ENCODE data around the gene PTPRU. TPM values are rescaled to one million over a fixed set of nuclear protein-coding genes. Genes with fewer than 3 reads are reported as not detected.

The PTPRU gene
- total RNA-seq, 3 donors from 2014 or later, result 1.8 to 14.3 (median 2.2) TPM

DNA sequence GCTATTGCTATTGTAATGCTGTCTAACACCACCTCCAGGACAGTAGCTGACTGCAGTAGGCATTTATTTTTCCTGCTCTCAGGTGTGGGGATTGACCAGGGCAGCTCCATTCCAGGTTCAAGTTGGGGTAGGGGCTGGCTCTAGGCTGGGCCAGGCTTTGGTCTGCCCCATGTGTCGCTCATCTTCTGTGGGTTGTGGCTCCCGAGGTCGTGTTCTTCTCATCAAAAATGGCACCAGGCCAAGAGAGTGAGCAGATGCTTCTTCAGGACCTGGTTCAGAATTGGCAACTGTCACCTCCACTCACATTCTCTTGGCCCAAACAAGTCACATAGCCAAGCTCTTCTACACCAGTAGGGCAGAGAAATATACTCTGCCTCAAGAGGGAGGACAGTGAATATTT is 133.7 kb downstream of the PTPRU start:
- Histone ChIP-seq H3K4me3 (no peak overlapping the region), H3K36me3 (ENCODE audit: low read depth) (no peaks in the 10 kb centered on the region), H3K9me3 (no peaks in the 10 kb centered on the region), H3K4me1 (ENCODE audit: low read depth) (no peaks in the 10 kb centered on the region)
- no peak for ATAC-seq
- TF ChIP-seq, protein P1, sequence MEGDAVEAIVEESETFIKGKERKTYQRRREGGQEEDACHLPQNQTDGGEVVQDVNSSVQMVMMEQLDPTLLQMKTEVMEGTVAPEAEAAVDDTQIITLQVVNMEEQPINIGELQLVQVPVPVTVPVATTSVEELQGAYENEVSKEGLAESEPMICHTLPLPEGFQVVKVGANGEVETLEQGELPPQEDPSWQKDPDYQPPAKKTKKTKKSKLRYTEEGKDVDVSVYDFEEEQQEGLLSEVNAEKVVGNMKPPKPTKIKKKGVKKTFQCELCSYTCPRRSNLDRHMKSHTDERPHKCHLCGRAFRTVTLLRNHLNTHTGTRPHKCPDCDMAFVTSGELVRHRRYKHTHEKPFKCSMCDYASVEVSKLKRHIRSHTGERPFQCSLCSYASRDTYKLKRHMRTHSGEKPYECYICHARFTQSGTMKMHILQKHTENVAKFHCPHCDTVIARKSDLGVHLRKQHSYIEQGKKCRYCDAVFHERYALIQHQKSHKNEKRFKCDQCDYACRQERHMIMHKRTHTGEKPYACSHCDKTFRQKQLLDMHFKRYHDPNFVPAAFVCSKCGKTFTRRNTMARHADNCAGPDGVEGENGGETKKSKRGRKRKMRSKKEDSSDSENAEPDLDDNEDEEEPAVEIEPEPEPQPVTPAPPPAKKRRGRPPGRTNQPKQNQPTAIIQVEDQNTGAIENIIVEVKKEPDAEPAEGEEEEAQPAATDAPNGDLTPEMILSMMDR (IDR thresholded peaks at IDR 0.05), result no peak
- intact Hi-C loops (cut with DNase I, micrococcal nuclease), result no loop called here
- no peak for DNase-seq

DNA sequence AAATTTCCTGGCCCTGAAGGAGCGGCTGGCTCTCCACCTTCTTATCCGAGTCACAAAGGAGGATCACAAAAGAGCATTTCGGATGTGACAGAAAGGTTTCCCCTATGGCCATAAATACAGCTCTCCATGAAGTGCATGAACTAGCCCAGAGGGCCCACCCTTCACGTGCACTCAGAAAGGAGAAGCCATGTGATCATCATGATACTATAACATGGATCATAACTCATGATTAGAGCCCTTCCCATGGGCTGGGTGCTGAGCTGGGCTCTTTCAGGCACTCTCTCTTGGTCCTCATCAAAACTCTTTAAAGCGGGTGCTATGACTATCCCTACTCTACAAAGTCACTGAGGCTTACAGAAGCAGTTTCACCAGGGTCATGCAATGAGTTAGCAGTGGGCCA is 135.0 kb downstream of the PTPRU start:
- no peak for DNase-seq
- intact Hi-C loops (cut with DNase I, micrococcal nuclease), result no loop called here
- H3K36me3 ChIP-seq (ENCODE audit: low read depth), result no peaks in the 10 kb centered on the region
- no peaks in the 10 kb centered on the region for H3K9me3 ChIP-seq
- TF ChIP-seq, protein P1 (IDR thresholded peaks at IDR 0.05), result no peak
- H3K4me3 ChIP-seq, result no peak overlapping the region
- no peak for ATAC-seq
- no peaks in the 10 kb centered on the region for H3K4me1 ChIP-seq (ENCODE audit: low read depth)

DNA sequence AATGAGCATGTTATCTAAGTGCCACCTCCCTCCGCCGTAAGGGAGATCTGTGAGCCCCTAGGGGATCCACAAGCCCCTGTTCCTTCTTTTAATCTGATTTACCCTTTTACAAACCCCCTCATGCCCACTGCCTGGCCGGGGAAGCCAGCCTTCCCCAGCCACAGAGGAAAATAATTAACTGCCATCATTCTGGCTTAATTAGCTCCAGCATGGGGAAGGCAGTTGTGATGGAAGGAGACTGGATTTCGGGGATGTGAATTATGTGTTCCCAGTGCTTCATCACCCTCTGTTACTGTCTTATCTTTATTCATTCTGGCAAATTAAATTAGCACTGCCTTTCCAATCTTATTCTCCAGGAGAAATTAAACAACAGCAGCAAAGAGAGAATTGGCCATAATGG is 135.8 kb downstream of the PTPRU start:
- intact Hi-C loops (cut with DNase I, micrococcal nuclease), result no loop called here
- no peak for DNase-seq
- no peaks in the 10 kb centered on the region for H3K36me3 ChIP-seq (ENCODE audit: low read depth)
- H3K9me3 ChIP-seq, result peaks cover under 1% of the 10 kb centered on the region
- no peaks in the 10 kb centered on the region for H3K4me1 ChIP-seq (ENCODE audit: low read depth)
- H3K4me3 ChIP-seq, result no peak overlapping the region
- TF ChIP-seq, protein P1 (IDR thresholded peaks at IDR 0.05), result no peak
- ATAC-seq, result no peak

Other genes starting within 250 kb of the PTPRU start
- gene TMEM200B, start 112.6 kb upstream of the PTPRU start, total RNA-seq, result 10 to 100 TPM in 1 of 3 donors, 1 to 10 TPM in 1, under 1 TPM in 1; 0.90 to 33.9 (median 3.9) TPM
- 100 to 1,000 TPM in 1 of 3 donors, 10 to 100 TPM in 2; 63.7 to 140 (median 75.2) TPM for gene SRSF4, start 54.6 kb upstream of the PTPRU start, total RNA-seq
- gene MECR, start 5.6 kb upstream of the PTPRU start, total RNA-seq, result 10 to 100 TPM; 18.3 to 20.8 (median 19.5) TPM

All from mucosa of descending colon (tissue), 3 donors.